VCaP (cell line): ENCODE results near the gene KLHL7.
A peak's percentile ranks its signal among the peaks of the same experiment; 100 is the strongest.

Experiments
- H3K27ac ChIP-seq: fragments of 450-650 bp; 2 replicates; pipeline ENCODE4 v1.5.1; 2017
- TF ChIP-seq, protein P1 (sequence below): fragments of 450-650 bp; conservative IDR thresholded peaks from 2 replicates; pipeline ENCODE4 v1.5.1; 2017; ENCODE audit warnings: mild to moderate bottlenecking, moderate library complexity

KLHL7 gene

DNA sequence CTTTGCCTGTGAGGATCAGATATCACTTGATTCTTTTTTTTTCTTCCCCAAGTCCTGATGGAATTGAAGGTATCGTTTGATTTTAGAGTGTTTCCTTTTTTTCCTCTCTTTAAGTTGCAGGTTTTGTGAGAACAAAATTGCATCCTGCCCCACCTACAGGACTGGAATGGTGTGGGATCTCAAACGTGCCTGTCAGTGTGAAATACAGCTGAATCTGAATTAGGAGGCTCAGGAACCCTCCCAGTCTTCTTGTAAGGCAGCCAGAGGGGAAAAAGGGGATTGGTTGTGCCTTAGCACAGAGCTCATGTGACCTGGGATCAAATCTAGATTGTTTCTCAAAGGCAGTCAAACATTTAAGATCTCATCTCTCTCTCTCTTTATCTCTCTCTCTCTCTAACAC is 32.7 kb upstream of the KLHL7 start:
- H3K27ac ChIP-seq = no peak overlapping the region
- TF ChIP-seq, protein P1, sequence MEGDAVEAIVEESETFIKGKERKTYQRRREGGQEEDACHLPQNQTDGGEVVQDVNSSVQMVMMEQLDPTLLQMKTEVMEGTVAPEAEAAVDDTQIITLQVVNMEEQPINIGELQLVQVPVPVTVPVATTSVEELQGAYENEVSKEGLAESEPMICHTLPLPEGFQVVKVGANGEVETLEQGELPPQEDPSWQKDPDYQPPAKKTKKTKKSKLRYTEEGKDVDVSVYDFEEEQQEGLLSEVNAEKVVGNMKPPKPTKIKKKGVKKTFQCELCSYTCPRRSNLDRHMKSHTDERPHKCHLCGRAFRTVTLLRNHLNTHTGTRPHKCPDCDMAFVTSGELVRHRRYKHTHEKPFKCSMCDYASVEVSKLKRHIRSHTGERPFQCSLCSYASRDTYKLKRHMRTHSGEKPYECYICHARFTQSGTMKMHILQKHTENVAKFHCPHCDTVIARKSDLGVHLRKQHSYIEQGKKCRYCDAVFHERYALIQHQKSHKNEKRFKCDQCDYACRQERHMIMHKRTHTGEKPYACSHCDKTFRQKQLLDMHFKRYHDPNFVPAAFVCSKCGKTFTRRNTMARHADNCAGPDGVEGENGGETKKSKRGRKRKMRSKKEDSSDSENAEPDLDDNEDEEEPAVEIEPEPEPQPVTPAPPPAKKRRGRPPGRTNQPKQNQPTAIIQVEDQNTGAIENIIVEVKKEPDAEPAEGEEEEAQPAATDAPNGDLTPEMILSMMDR = no peak

DNA sequence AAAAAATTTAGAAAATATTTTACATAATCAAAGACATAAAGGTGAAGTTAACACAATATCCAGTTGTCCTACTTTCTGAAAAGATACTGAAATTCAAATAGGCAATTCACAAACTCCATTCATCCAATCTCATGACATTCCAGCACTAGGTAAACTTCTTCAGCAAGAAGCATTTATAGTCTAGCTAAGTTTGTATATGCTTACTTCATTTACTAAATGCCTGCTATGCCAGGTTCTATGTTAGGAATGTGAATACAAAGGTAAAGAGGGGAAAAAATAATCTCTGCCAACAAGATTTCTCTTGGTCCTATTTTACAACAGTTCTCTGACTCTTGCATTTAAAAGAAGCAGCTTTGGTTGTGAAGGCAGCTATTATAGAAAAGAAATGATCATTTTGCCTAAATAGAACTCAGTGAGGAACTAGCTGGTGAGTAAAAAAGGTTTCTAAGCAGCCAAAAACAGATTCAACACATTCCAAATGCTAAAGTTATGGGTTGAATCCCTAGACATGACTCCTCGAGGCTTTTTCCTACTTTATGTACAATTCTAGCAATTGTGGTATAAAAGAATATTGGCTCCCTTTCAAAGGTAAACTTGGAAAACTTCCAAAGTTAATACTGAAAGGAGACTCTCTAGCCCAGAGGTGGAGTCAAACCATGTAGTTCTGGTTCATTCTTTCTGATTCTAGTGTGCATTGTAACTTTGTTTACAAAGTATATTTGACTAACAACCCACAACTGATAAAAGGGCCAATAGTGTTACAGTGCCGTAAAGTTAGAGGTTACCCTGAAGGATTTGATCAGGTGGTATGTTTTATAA is 30.9 kb upstream of the KLHL7 start:
- TF ChIP-seq, protein P1 = no peak
- H3K27ac ChIP-seq = peak overlapping the region; percentile 83

DNA sequence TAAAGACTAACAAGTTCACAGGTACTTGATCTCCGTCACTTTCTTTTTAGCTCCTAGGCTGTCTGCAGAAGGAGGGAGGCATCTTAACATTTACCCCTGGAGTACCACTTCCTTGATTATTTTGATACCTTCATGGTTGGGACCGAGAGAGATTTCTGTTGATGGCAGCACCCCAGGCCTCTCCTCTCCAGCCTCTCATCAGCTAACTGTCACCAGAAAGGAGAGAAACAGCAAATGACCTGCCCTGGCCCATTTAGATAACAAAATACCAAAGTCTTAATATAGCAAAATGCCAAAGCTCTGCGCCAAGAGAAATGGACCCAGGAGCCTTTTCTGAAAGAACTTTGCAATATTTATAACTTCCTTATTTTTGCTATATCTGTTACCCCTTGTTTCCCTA is 30.0 kb upstream of the KLHL7 start:
- peak overlapping the region; percentile 83 for H3K27ac ChIP-seq
- TF ChIP-seq, protein P1 = no peak

DNA sequence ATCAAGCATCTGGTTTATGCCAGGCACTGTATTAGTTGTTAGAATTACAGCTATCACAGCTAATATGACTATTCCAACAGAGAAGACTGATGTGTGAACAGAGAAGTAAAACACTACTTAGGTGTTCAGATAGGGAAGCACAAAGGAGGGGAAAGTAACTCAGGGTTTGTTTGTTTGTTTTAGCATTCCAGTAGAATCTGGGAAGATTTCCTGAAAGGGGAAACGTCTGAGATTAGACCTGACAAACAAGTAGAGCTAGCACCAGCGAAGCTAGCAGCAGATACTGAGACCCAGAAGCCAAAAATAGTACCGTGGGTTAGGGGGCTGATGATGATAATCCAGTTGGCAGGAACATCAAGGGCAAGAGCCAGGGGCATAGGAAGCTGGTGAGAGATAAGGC is 28.8 kb upstream of the KLHL7 start:
- TF ChIP-seq, protein P1 = no peak
- peak overlapping the region; percentile 83 for H3K27ac ChIP-seq

DNA sequence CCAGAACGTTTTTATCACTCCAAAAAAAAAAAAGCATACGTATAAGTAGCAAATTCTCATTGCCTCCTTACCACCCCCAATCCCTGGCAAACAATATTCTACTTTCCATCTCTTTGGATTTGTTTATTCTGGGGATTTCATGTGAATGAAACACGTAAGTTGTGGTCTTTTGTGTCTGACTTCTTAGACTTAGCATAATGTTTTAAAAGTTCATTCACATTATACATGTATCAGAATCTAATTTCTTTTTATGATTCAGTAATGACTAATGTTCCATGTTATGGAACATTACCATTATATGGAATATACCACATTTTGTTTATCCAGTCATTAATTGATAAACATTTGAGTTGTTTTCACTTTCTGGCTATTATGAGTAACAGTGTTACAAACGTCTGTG is 12.5 kb upstream of the KLHL7 start:
- no peak overlapping the region for H3K27ac ChIP-seq
- TF ChIP-seq, protein P1 = no peak

DNA sequence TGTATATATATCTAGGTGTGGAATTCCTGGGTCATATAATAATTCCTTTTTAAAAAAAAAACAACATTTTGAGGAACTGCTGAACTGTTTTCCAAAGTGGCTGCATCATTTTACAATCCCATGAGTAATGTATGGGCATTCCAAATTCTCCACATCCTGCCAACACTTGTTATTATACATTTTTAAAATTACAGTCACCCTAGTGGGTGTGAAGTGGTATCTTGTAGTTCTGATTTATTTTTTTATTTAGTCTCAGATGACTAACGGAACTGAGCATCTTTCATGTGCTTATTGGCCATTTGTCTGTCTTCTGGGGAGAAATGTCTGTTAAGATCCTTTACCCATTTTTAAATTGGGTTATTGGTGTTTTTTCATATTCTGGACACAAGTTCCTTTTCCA is 12.0 kb upstream of the KLHL7 start:
- no peak overlapping the region for H3K27ac ChIP-seq
- TF ChIP-seq, protein P1 = no peak

DNA sequence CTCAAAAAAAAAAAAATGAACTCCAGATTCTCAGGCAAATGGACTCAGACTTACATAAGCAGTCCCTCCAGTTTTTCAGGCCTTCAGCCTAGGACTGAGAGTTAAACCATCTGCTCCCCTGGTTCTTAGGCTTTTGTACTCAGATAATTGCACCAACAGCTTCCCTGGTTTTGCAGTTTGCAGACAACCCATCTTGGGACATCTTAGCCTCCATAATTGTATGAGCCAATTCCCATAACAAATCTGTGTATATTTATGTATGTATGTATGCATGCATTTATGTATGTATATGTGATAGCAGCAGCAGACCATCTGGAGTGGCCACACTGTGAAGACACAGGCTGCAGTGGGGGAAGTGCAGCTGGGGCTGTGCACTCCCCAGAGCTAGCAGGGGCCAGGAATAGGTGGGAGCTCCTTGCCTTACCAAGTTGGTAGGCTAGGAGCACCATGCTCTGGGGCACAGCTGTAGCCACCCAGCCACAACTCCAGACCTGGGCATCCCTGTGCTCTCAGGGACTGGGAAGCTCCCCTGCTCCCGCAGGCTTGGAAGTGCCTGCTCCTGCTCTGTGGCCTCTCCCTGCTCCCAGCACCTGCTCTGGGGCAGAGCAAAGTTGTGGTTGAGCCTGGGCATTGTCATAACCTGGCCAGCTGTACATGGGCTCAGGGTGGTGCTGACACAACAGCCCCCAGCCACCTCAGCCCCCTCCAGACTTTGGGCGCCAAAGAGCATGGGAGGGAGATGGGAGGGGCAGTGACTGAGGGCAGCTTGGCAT is 8.9 kb upstream of the KLHL7 start:
- H3K27ac ChIP-seq = no peak overlapping the region
- TF ChIP-seq, protein P1 = no peak
